ENCODE measurements around the gene TBC1D3K. TPM values are rescaled to one million over a fixed set of nuclear protein-coding genes. Genes with fewer than 3 reads are reported as not detected.
"Not testable (repeated sequence)": the region's sequence is repeated elsewhere in the genome, so short reads cannot be mapped to it uniquely, and the experiment has no call there.

TBC1D3K gene
- total RNA-seq (not detected), polyA plus RNA-seq (not detected)

DNA sequence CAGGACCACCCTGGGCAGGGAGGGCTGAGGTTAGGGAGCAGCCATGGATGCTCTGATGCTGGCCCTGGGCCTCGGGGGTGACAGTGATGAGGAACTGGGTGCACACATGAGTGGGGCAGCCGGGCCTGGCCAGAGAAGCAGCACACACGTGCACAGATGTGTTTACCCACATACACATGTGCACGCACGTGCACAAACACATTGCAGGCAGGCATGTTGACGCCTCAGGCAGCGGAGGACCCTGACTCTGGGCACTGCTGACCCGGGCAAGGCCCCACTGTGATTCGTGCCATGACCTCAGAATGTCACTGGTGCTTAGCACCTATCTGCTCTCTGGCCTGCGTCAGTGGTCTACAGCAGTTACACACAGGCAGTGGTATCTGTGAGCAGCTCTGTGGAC, at the start of gene TBC1D3K:
Gene TBC1D3K, plus strand, starts transcription at position 301 of the 400 bp plus-strand sequence. CDS start 1,585 bp downstream, outside the sequence.
- no CpG with 5 or more reads among the region's 10 CpGs for WGBS
- not testable (repeated sequence) for H3K4me3 ChIP-seq (ENCODE audit: low read depth in 1 of 3, low read length in 3 of 3); H3K27me3 ChIP-seq (ENCODE audit: control insufficient read depth in 4 of 4, insufficient read depth in 4 of 4, low read length in 3 of 4); H3K9ac ChIP-seq (ENCODE audit: low read depth in 1 of 2, low read length in 2 of 2); H3K4me1 ChIP-seq (ENCODE audit: control insufficient read depth in 4 of 4, insufficient read depth in 4 of 4, low read length in 3 of 4); H3K9me3 ChIP-seq (ENCODE audit: control insufficient read depth in 4 of 4, low read length in 3 of 4); H3K36me3 ChIP-seq (ENCODE audit: control insufficient read depth in 4 of 4, insufficient read depth in 3 of 4, low read depth in 1 of 4, low read length in 3 of 4); H3K27ac ChIP-seq (ENCODE audit: low read depth in 1 of 2, low read length in 2 of 2); DNase-seq (ENCODE audit: low spot score)

DNA sequence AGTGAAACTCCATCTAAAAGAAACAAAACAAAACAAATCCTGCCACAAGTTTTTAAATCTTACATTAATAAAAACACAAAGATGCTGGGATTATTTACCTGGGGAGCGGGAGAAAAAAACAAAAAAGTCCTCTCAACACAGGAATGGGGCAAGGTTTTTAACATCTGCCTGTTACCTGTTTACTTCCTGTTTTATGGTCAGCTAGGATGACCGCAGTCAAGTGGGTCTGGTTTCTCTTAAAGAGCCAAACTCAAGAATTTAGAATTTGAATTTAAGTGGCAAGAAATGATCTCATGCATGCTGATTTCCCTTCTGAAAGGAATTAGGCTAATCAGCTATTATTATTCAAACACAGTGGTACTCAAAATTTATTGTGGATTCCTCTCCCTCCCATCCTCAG, 39.7 kb upstream of the TBC1D3K start:
- H3K9ac ChIP-seq (ENCODE audit: low read depth in 1 of 2, low read length in 2 of 2) = no peak overlapping the region
- TF ChIP-seq RXRA (IDR thresholded peaks at IDR 0.05) = no peak
- WGBS = 75% methylated on average over 2 of the region's 2 CpGs

DNA sequence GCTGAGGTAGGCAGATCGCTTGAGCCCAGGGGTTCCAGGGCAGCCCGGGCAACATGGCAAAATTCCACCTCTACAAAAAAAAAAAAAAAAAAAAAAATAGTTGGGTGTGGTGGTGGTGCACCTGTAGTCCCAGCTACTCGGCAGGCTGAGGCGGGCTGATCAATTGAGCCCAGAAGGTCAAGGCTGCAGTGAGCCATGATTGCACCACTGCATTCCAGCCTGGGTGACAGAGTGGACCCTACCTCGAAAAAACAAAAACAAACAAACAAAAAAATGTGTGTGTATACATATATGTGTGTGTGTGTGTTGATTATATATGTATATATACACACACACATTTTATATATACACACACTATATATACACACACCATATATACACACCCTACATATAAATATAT, 39.1 kb upstream of the TBC1D3K start:
- no peaks in the 10 kb centered on the region for H3K4me1 ChIP-seq (ENCODE audit: control insufficient read depth in 4 of 4, insufficient read depth in 4 of 4, low read length in 3 of 4)
- no peak for TF ChIP-seq FOXA1 (IDR thresholded peaks at IDR 0.05)
- peak in 1 of 2 donors; percentile 36 for TF ChIP-seq HNF4A (conservative IDR thresholded peaks at IDR 0.05)
- H3K36me3 ChIP-seq (ENCODE audit: control insufficient read depth in 4 of 4, insufficient read depth in 3 of 4, low read depth in 1 of 4, low read length in 3 of 4) = no peaks in the 10 kb centered on the region
- WGBS = 39% methylated on average over 5 of the region's 5 CpGs
- no peak overlapping the region for H3K27ac ChIP-seq (ENCODE audit: low read depth in 1 of 2, low read length in 2 of 2)
- no peak overlapping the region for H3K4me3 ChIP-seq (ENCODE audit: low read depth in 1 of 3, low read length in 3 of 3)
- no peaks in the 10 kb centered on the region for H3K9me3 ChIP-seq (ENCODE audit: control insufficient read depth in 4 of 4, low read length in 3 of 4)
- no peaks in the 10 kb centered on the region for H3K27me3 ChIP-seq (ENCODE audit: control insufficient read depth in 4 of 4, insufficient read depth in 4 of 4, low read length in 3 of 4)
- no peak for DNase-seq (ENCODE audit: low spot score)
- no peak overlapping the region for H3K9ac ChIP-seq (ENCODE audit: low read depth in 1 of 2, low read length in 2 of 2)

More for the DNA sequence above, 39.7 kb upstream of the TBC1D3K start:
- H3K27me3 ChIP-seq (ENCODE audit: control insufficient read depth in 4 of 4, insufficient read depth in 4 of 4, low read length in 3 of 4) = no peaks in the 10 kb centered on the region
- H3K27ac ChIP-seq (ENCODE audit: low read depth in 1 of 2, low read length in 2 of 2) = no peak overlapping the region
- no peaks in the 10 kb centered on the region for H3K9me3 ChIP-seq (ENCODE audit: control insufficient read depth in 4 of 4, low read length in 3 of 4)
- H3K4me1 ChIP-seq (ENCODE audit: control insufficient read depth in 4 of 4, insufficient read depth in 4 of 4, low read length in 3 of 4) = no peaks in the 10 kb centered on the region
- H3K36me3 ChIP-seq (ENCODE audit: control insufficient read depth in 4 of 4, insufficient read depth in 3 of 4, low read depth in 1 of 4, low read length in 3 of 4) = no peaks in the 10 kb centered on the region
- DNase-seq (ENCODE audit: low spot score) = no peak
- no peak overlapping the region for H3K4me3 ChIP-seq (ENCODE audit: low read depth in 1 of 3, low read length in 3 of 3)

DNA sequence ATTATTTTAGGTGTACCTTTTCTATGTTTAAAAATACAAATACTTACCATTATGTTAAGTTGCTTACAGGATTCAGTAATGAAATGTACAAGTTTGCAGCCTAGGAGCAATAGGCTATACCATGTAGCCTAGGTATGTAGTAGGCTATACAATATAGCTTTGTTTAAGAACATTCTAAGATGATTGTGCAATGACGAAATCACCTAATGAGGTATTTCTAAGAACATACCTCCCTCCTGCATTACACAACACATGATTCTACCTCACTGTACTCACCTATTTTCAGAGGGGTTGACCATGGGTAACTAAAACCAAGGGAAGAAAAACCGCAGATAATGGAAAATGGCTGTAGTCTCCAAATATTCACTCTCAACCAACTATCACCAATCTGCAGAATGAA, 35.3 kb upstream of the TBC1D3K start:
- Histone ChIP-seq H3K9me3 (ENCODE audit: control insufficient read depth in 4 of 4, low read length in 3 of 4) (no peaks in the 10 kb centered on the region), H3K4me1 (ENCODE audit: control insufficient read depth in 4 of 4, insufficient read depth in 4 of 4, low read length in 3 of 4) (no peaks in the 10 kb centered on the region), H3K27me3 (ENCODE audit: control insufficient read depth in 4 of 4, insufficient read depth in 4 of 4, low read length in 3 of 4) (no peaks in the 10 kb centered on the region), H3K27ac (ENCODE audit: low read depth in 1 of 2, low read length in 2 of 2) (no peak overlapping the region), H3K36me3 (ENCODE audit: control insufficient read depth in 4 of 4, insufficient read depth in 3 of 4, low read depth in 1 of 4, low read length in 3 of 4) (no peaks in the 10 kb centered on the region), H3K9ac (ENCODE audit: low read depth in 1 of 2, low read length in 2 of 2) (no peak overlapping the region), H3K4me3 (ENCODE audit: low read depth in 1 of 3, low read length in 3 of 3) (no peak overlapping the region)
- TF ChIP-seq, protein P1, sequence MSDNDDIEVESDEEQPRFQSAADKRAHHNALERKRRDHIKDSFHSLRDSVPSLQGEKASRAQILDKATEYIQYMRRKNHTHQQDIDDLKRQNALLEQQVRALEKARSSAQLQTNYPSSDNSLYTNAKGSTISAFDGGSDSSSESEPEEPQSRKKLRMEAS (IDR thresholded peaks at IDR 0.05) = no peak
- TF ChIP-seq HNF4G (IDR thresholded peaks at IDR 0.05) = no peak
- TF ChIP-seq FOXA1 (IDR thresholded peaks at IDR 0.05) = no peak
- no peak for TF ChIP-seq TAF1 (conservative IDR thresholded peaks at IDR 0.05)
- TF ChIP-seq RAD21 (IDR thresholded peaks at IDR 0.05) = no peak
- no peak for TF ChIP-seq RXRA (IDR thresholded peaks at IDR 0.05)
- no peak for TF ChIP-seq FOXA2 (IDR thresholded peaks at IDR 0.05)
- TF ChIP-seq HNF4A (conservative IDR thresholded peaks at IDR 0.05) = no peak
- TF ChIP-seq YY1 (IDR thresholded peaks at IDR 0.05) = no peak
- TF ChIP-seq CTCF (IDR thresholded peaks at IDR 0.05; ENCODE audit: low read depth, low read length, missing input control) = no peak
- no peak for TF ChIP-seq GABPA (IDR thresholded peaks at IDR 0.05 in 1 of 2, conservative IDR thresholded peaks at IDR 0.05 in 1 of 2)
- DNase-seq (ENCODE audit: low spot score) = no peak
- 90% methylated on average over 2 of the region's 2 CpGs for WGBS

- not testable (repeated sequence) for H3K4me3 ChIP-seq (ENCODE audit: low read depth in 1 of 3, low read length in 3 of 3); H3K27ac ChIP-seq (ENCODE audit: low read depth in 1 of 2, low read length in 2 of 2); H3K36me3 ChIP-seq (ENCODE audit: control insufficient read depth in 4 of 4, insufficient read depth in 3 of 4, low read depth in 1 of 4, low read length in 3 of 4); H3K9ac ChIP-seq (ENCODE audit: low read depth in 1 of 2, low read length in 2 of 2); DNase-seq (ENCODE audit: low spot score); H3K4me1 ChIP-seq (ENCODE audit: control insufficient read depth in 4 of 4, insufficient read depth in 4 of 4, low read length in 3 of 4); H3K27me3 ChIP-seq (ENCODE audit: control insufficient read depth in 4 of 4, insufficient read depth in 4 of 4, low read length in 3 of 4); H3K9me3 ChIP-seq (ENCODE audit: control insufficient read depth in 4 of 4, low read length in 3 of 4)
These were observed 27.3 kb upstream of the TBC1D3K start for GRCh38 chr17:37896961-37897360.
